HG02870 (cell line): ENCODE data around the gene SEPTIN2.
"Not testable (repeated sequence)": the region's sequence is repeated elsewhere in the genome, so short reads cannot be mapped to it uniquely, and the experiment has no call there.

ENCODE experiments used
- ATAC-seq: cut with Tn5 transposase; IDR thresholded peaks from one replicate; pipeline ENCODE4 v1.9.1; 2021; ENCODE audit warnings: mild to moderate bottlenecking, moderate library complexity; ENCODE audit not compliant: unreplicated experiment

Gene SEPTIN2

DNA sequence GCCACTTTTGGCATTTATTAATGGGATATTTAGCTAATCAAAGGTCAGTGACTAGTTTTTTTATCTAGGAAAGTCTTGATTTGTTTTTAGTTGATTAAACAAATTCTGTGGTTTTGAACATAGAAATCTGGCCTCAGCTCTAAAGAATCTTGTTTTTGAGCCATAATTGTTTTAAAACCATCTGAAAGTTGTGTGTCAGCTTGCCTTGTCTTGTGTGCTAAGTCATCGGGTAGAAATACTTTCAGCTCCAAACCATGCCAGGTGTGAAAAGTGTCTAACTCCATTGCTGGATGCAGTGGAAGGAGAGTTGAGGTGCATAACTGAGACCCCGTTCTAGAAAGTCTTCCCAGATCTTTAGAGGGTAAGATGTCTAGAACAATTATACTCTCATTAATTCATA is 63.1 kb downstream of the SEPTIN2 start:
- no peak for ATAC-seq

- ATAC-seq, result no peak
These were observed 64.1 kb downstream of the SEPTIN2 start for GRCh38 chr2:241379481-241380480.

DNA sequence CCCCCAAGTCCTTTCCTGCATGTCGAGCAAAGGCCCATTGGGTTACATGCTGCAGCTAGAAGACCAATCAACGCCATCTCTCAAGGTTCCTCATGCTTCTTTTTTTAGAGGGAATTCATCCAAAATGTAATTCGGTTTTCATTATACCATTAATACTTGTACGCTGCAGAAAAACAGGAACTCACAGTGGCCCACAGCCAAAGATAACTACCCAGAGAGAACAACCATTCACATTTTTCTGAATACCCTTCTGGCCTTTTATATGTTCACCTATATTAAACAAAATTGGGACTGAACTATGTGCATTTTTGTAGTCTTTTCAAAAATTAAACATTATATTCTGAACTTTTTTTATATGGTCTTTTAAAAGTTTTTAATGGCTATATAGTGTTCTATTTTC is 66.1 kb downstream of the SEPTIN2 start:
- no peak for ATAC-seq

DNA sequence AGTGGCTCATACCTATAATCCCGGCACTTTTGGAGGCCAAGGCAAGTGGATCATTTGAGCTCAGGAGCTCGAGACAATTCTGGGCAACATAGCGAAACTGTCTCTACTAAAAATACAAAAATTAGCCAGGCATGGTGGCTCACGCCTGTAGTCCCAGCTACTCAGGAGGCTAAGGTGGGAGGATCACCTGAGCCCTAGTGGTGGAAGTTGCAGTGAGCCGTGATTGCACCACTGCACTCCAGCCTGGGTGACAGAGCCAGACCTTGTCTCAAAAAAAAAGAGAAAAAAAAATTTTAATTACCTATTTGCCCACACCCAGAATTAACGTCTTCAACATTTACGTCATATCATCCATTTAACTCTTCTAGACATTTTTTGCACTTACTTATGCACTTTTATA is 69.7 kb downstream of the SEPTIN2 start:
- ATAC-seq, result not testable (repeated sequence)

- ATAC-seq, result no peak
These were observed 70.8 kb downstream of the SEPTIN2 start for GRCh38 chr2:241386519-241386918.

GRCh38 chr2:241389697-241390096 is 74.0 kb downstream of the SEPTIN2 start:
- ATAC-seq, result no peak

- peak; percentile 62 for ATAC-seq
These were observed 74.8 kb downstream of the SEPTIN2 start for GRCh38 chr2:241390301-241391206.

DNA sequence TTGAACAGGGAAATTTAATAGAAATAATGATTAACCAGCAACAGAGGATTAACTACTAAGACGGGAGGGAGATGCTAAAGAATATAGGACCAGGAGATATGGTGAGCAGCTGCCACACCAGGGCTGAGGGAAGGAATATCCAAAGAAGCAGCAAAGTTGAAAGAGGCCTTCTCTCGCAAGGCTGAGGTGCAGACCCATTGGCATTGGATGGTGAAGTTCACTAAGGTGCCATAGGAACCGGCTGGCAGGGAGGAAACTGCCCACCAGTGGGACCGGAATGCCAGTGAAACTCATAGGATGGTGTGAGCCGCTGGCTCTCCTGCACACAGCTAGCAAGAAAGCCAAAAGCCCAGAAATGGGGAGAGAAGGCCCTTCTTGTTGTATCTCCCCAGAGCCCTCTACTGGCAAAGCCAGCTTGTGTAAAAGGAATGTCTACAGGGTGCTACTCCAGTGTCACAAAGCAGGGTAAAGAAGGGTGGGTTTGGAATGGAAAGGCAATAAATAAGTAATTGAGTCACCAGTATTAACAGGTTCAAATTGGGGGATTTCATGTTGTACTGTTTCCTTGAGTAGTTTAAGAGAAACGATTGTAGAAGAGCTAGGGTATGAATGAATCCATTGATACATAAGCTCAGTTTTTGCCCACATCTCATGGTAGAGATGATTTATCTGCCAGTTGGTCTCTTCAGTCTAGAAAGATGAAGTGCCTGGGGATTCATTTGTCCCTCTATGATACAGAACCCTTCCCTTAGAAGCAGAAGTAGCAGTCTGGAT is 76.4 kb downstream of the SEPTIN2 start:
- no peak for ATAC-seq

DNA sequence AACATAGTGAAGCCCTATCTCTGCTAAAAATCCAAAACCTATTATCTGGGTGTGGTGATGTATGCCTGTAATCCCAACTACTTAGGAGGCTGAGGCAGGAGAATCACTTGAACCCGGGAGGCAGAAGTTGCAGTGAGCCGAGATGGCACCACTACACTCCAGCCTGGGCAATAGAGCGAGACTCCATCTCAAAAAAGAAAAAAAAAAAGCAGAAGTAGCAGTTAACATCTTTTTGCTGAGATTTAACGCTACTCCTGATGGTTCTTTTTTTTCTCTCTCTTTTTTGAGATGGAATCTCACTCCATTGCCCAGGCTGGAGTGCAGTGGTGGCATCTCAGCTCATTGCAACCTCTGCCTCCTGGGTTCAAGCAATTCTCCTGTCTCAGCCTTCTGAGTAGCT is 77.0 kb downstream of the SEPTIN2 start:
- not testable (repeated sequence) for ATAC-seq

GRCh38 chr2:241393524-241394196 is 77.9 kb downstream of the SEPTIN2 start:
- ATAC-seq, result no peak

GRCh38 chr2:241396809-241397208 is 81.1 kb downstream of the SEPTIN2 start:
- ATAC-seq, result not testable (repeated sequence)

GRCh38 chr2:241399941-241400922 is 84.5 kb downstream of the SEPTIN2 start:
- ATAC-seq, result no peak
